IMR-90 (cell line): ENCODE measurements around the gene ITPR2. TPM values are rescaled to one million over a fixed set of nuclear protein-coding genes. Genes with fewer than 3 reads are reported as not detected.
"Not testable (repeated sequence)": the region's sequence is repeated elsewhere in the genome, so short reads cannot be mapped to it uniquely, and the experiment has no call there.

Experiments
- ATAC-seq: fragments of 200-7000 bp; cut with Tn5 transposase; 2 replicates; pipeline ENCODE4 v1.9.1; 2020; ENCODE audit warnings: low read depth, mild to moderate bottlenecking, moderate library complexity
- BruUV-seq: library from RNA; stranded (reverse); fragments of 400-500 nt; replicated peaks from 2 replicates; lab custom pipeline; 2021; lab: Mats Ljungman, UMichigan
- CTCF ChIA-PET: fragments of 300-600 bp; formaldehyde crosslinking; extraction: SDS; loops from one replicate; lab custom pipeline; 2021; ENCODE audit warnings: antibody characterized with exemption; lab: Yijun Ruan, JAX
- POLR2A ChIA-PET: fragments of 300-600 bp; sonication (Branson Sonifier 250); formaldehyde crosslinking; loops from one replicate; lab custom pipeline; 2022; ENCODE audit warnings: antibody characterized with exemption; ENCODE audit not compliant: unreplicated experiment; lab: Charles Lee
- DNase-seq: peaks from one replicate; pipeline ENCODE4 v3.0.0; 2013
- H2AFZ ChIP-seq: replicated peaks from 2 replicates; pipeline ENCODE3; 2013; ENCODE audit warnings: low read length, mild to moderate bottlenecking; ENCODE audit not compliant: poor library complexity
- H2AK5ac ChIP-seq: 2 replicates; pipeline ENCODE4 v1.6.1; 2013; ENCODE audit warnings: low read depth, low read length, inconsistent platforms
- H2AK9ac ChIP-seq: replicated peaks from 2 replicates; pipeline ENCODE3; 2013; ENCODE audit warnings: mild to moderate bottlenecking, low read depth, low read length, moderate library complexity; ENCODE audit not compliant: poor library complexity
- H2BK120ac ChIP-seq: 2 replicates; pipeline ENCODE4 v1.6.1; 2013; ENCODE audit warnings: low read depth, low read length, inconsistent platforms
- H2BK15ac ChIP-seq: 3 replicates; pipeline ENCODE4 v1.6.1; 2013; ENCODE audit warnings: low read depth, low read length, inconsistent platforms
- H2BK20ac ChIP-seq: 2 replicates; pipeline ENCODE4 v1.6.1; 2013; ENCODE audit warnings: low read depth, mild to moderate bottlenecking, inconsistent platforms, low read length, moderate library complexity
- H2BK5ac ChIP-seq: 2 replicates; pipeline ENCODE4 v1.6.1; 2013; ENCODE audit warnings: mild to moderate bottlenecking, low read depth, low read length, inconsistent platforms; ENCODE audit not compliant: poor library complexity, severe bottlenecking
- H3K14ac ChIP-seq: replicated peaks from 2 replicates; pipeline ENCODE4 v1.6.1; 2013; ENCODE audit warnings: low read depth, low read length, inconsistent platforms
- H3K18ac ChIP-seq: 2 replicates; pipeline ENCODE4 v1.6.1; 2013; ENCODE audit warnings: low read depth, low read length, control low read depth
- H3K23ac ChIP-seq: 2 replicates; pipeline ENCODE4 v1.6.1; 2013; ENCODE audit warnings: low read depth, low read length, inconsistent platforms
- H3K27ac ChIP-seq: 2 replicates; pipeline ENCODE4 v1.5.1; 2013; ENCODE audit warnings: mild to moderate bottlenecking, control low read depth, low read length; ENCODE audit not compliant: insufficient read depth
- H3K27me3 ChIP-seq: 2 replicates; pipeline ENCODE4 v1.6.1; 2013; ENCODE audit warnings: low read length; ENCODE audit not compliant: control insufficient read depth, insufficient read depth
- H3K36me3 ChIP-seq: 2 replicates; pipeline ENCODE4 v1.6.1; 2013; ENCODE audit warnings: low read length, mixed read lengths; ENCODE audit not compliant: control insufficient read depth, insufficient read depth
- H3K4ac ChIP-seq: 2 replicates; pipeline ENCODE4 v1.6.1; 2013; ENCODE audit warnings: low read depth, low read length, inconsistent platforms
- H3K4me1 ChIP-seq: 2 replicates; pipeline ENCODE4 v1.6.1; 2013; ENCODE audit warnings: low read length, mixed read lengths; ENCODE audit not compliant: control insufficient read depth, insufficient read depth
- H3K4me2 ChIP-seq: 2 replicates; pipeline ENCODE4 v1.6.1; 2013; ENCODE audit warnings: low read depth, mild to moderate bottlenecking, control low read depth, low read length, moderate library complexity
- H3K4me3 ChIP-seq: 2 replicates; pipeline ENCODE4 v1.5.1; 2013; ENCODE audit warnings: low read depth, mild to moderate bottlenecking, control low read depth, low read length, moderate library complexity; ENCODE audit not compliant: insufficient read depth
- H3K56ac ChIP-seq: 2 replicates; pipeline ENCODE4 v1.6.1; 2013; ENCODE audit warnings: low read length, inconsistent platforms; ENCODE audit not compliant: insufficient read depth; ENCODE audit errors: extremely low read depth
- H3K79me1 ChIP-seq, 2 experiments: 2 replicates each; pipeline ENCODE4 v1.6.1; 2013; ENCODE audit warnings: low read length in 2 of 2, inconsistent platforms in 1 of 2, low read depth in 1 of 2
- H3K9ac ChIP-seq: 2 replicates; pipeline ENCODE4 v1.6.1; 2013; ENCODE audit warnings: low read depth, low read length, control low read depth
- H3K9me1 ChIP-seq: 2 replicates; pipeline ENCODE4 v1.6.1; 2013; ENCODE audit warnings: low read length, inconsistent platforms; ENCODE audit not compliant: insufficient read depth
- H3K9me3 ChIP-seq: 2 replicates; pipeline ENCODE4 v1.6.1; 2013; ENCODE audit warnings: low read length; ENCODE audit not compliant: control insufficient read depth, insufficient read depth
- H4K20me1 ChIP-seq: 2 replicates; pipeline ENCODE4 v1.6.1; 2013; ENCODE audit warnings: low read length, inconsistent platforms; ENCODE audit not compliant: insufficient read depth
- H4K5ac ChIP-seq: 2 replicates; pipeline ENCODE4 v1.6.1; 2013; ENCODE audit warnings: mild to moderate bottlenecking, low read depth, low read length, control low read depth
- H4K8ac ChIP-seq, 2 experiments: 2 replicates each; pipeline ENCODE4 v1.6.1; 2013; ENCODE audit warnings: low read depth in 2 of 2, low read length in 2 of 2, control low read depth in 1 of 2, inconsistent platforms in 1 of 2
- H4K91ac ChIP-seq: 2 replicates; pipeline ENCODE4 v1.6.1; 2013; ENCODE audit warnings: low read depth, low read length, inconsistent platforms; ENCODE audit not compliant: insufficient read depth
- WGBS, 2 experiments: methylation state at CpG; one replicate each; pipeline versions ENCODE4 v1.1.5 to v1.1.7; 2013; ENCODE audit warnings: missing lambda C conversion rate in 2 of 2; ENCODE audit not compliant: insufficient read length in 1 of 2; ENCODE audit errors: extremely low coverage in 2 of 2; 5-methylcytosine and 5-hydroxymethylcytosine counted together
- dilution Hi-C: fragments of 300-500 bp; cut with HindIII; formaldehyde crosslinking; loops from one replicate; pipeline ENCODE4 v1.14.3; 2018; ENCODE audit warnings: low sequenced_read_pairs; ENCODE audit not compliant: unreplicated experiment
- in situ Hi-C: fragments of 300-500 bp; cut with MboI; formaldehyde crosslinking; loops from 3 replicates; pipeline ENCODE4 v1.14.3; 2019; ENCODE audit warnings: low sequenced_read_pairs, inconsistent platforms, mixed read lengths
- intact Hi-C: fragments of 100-400 bp; cut with micrococcal nuclease; formaldehyde crosslinking; loops from 2 replicates; pipeline ENCODE4 v1.10.0; 2022
- polyA plus RNA-seq, 3 experiments: library from polyadenylated mRNA; depleted of rRNA; stranded (reverse); fragments of >200 nt; gene quantifications; 2 replicates each; pipeline ENCODE4 v1.2.3, GENCODE V29; 2012; ENCODE audit warnings: low replicate concordance in 1 of 3
- total RNA-seq: library from RNA; depleted of rRNA; stranded (reverse); fragments of >200 nt; gene quantifications from 2 replicates; pipeline ENCODE4 v1.2.3, GENCODE V29; 2012

ITPR2 gene
- total and polyA plus RNA-seq, 2 of the 4 experiments (the other 2 are of a cell fraction): 1.2 to 9.0 TPM

- WGBS, 2 experiments: no CpG with 5 or more reads among the region's 3 CpGs
Observed at GRCh38 chr12:26517320-26517719, 315.7 kb downstream of the ITPR2 start.

More at GRCh38 chr12:26517320-26517719, 315.7 kb downstream of the ITPR2 start:
- H2AK9ac ChIP-seq, H3K14ac ChIP-seq, POLR2A ChIA-PET, H4K91ac ChIP-seq, H3K27me3 ChIP-seq, H3K9me3 ChIP-seq, H2AFZ ChIP-seq, H2BK120ac ChIP-seq, H2AK5ac ChIP-seq, H4K8ac ChIP-seq, H3K9me1 ChIP-seq, DNase-seq, H2BK15ac ChIP-seq, BruUV-seq, intact Hi-C loops, H2BK5ac ChIP-seq, H3K23ac ChIP-seq, in situ Hi-C loops, H3K4ac ChIP-seq, H3K56ac ChIP-seq, H3K4me1 ChIP-seq, H3K4me2 ChIP-seq, dilution Hi-C loops, H4K20me1 ChIP-seq, H3K9ac ChIP-seq, H3K18ac ChIP-seq, H3K79me1 ChIP-seq, H3K27ac ChIP-seq, H4K5ac ChIP-seq, H3K36me3 ChIP-seq, CTCF ChIA-PET, H3K4me3 ChIP-seq, ATAC-seq, H2BK20ac ChIP-seq: not testable (repeated sequence)
